Heart left ventricle (tissue), 13 donors: ENCODE results near the gene PRR35.

ENCODE experiments used
- CTCF ChIP-seq, 12 donors: fragments of 200-600 bp; sonication (generic) in 4 of 12; IDR thresholded peaks; one replicate each; pipeline versions ENCODE4 v1.5.0 to v1.8.0; 2018 to 2022; ENCODE audit warnings: antibody characterized with exemption in 12 of 12, mild to moderate bottlenecking in 5 of 12
- POLR2A ChIP-seq, 2 donors: fragments of 450-650 bp; IDR thresholded peaks; one replicate each; pipeline ENCODE4 v1.6.1; 2017; ENCODE audit warnings: antibody characterized with exemption in 2 of 2, mild to moderate bottlenecking in 2 of 2, moderate library complexity in 2 of 2
- donor health status: ischemic (EF 13 %, LVEDD 7.1; RV severe dilation, severe dysfunction).
- donor health status: DM: no; HTN: yes; CAD: no.
- donor health status: DM: no; HTN: no; CAD: no.
- donor health status: ischemic (EF 25% LVEDD 6.9; RV normal size, moderate dysfunction).
- donor health status: ischemic (EF 25% LVEDD 5.7; RV mildly dilated, moderate dysfunction).
- donor health status: ischemic (EF 35%, LVEDD 5.7; RV mildly dilated, moderate dysfunction).
- donor health status: nonischemic (EF 11% LVEDD 7.7; RV severe dilation, severe dysfunction).
- donor health status: DM: yes; HTN: yes; CAD: no.
- donor health status: PGD.
- donor health status: ischemic (EF 29% LVEDD 5.4; RV normal size, mild dysfunction).
- donor health status: nonischemic (EF 23%, LVEDD 6.1; RV moderate dilation, normal function).

GRCh38 chr16:529012-529575 lies 31.1 kb upstream of the PRR35 start:
- TF ChIP-seq CTCF (IDR thresholded peaks at IDR 0.05) (no peak), POLR2A (IDR thresholded peaks at IDR 0.05) (no peak)
